ENCODE measurements around the gene CDK19.
"Not testable (repeated sequence)": the region's sequence is repeated elsewhere in the genome, so short reads cannot be mapped to it uniquely, and the experiment has no call there.

Gene CDK19

GRCh38 chr6:110815411-110816409, at the start of gene CDK19:
Gene CDK19 (minus strand): TSS chr6:110815469. CDS start chr6:110815136, 333 bp downstream.
- FAIRE-seq, result peak; percentile 93

GRCh38 chr6:110864824-110865223, 49.6 kb upstream of the CDK19 start:
- no peak for DNase-seq (ENCODE audit: insufficient read length, low spot score)
- no peak for TF ChIP-seq POLR2A (IDR thresholded peaks at IDR 0.05; ENCODE audit: low read depth, low read length)
- FAIRE-seq, result no peak

More at GRCh38 chr6:110815411-110816409, at the start of gene CDK19:
- TF ChIP-seq POLR2A (IDR thresholded peaks at IDR 0.05; ENCODE audit: low read depth, low read length), result peak; percentile 65; the same call in 1 of the 2 replicates
- DNase-seq (ENCODE audit: insufficient read length, low spot score), result peak; percentile 77

DNA sequence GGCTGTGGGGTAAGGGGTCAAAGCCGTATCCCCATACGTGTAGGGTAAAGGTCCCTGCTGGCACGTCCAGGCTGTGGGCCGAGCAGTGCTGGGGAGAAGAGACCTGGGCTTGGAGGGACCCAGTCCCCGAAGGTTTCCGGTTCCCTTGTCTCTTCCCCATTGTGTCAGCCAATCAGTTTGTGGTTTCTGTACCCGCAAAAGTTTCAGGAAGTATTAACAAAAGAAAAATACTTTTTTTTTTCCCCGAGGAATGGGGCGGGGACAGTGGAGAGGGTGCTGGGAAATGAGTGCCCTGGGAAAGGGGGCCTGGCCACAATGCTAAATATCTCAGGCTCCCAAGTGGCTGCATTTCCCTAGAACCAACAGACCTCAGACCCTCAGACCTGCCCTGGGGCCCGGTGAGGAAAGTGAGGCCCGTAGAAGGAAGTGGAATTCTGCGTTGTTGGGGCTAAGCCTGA, 44.1 kb upstream of the CDK19 start:
- DNase-seq (ENCODE audit: insufficient read length, low spot score) (no peak), FAIRE-seq (no peak)
- TF ChIP-seq POLR2A (IDR thresholded peaks at IDR 0.05; ENCODE audit: low read depth, low read length), result no peak

DNA sequence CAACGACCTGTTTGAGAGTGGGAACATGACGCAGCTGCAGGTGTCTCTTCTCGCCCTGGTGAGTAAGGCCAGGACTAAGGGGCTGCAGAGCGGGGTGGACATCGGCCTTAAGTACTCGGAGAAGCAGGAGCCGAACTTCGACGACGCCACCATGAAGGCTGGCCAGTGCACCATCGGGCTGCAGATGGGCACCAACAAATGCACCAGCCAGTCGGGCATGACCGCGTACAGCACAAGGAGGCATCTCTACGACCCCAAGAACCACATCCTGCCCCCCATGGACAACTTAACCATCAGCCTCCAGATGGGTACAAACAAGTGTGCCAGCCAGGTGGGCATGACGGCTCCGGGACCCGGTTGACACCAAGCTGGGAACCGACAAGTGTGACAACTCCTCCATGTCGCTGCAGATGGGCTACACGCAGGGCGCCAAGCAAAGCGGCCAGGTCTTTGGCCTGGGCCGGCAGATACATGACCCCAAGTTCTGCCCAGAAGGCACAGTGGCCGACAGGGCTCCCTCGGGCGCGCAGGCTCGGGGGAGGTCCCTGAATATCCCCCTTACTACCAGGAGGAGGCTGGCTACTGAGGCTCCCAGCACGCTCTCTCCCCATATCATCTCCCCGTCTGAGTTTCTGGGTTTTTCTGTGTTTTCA, 43.4 kb upstream of the CDK19 start:
- DNase-seq (ENCODE audit: insufficient read length, low spot score) (no peak), FAIRE-seq (no peak)
- no peak for TF ChIP-seq POLR2A (IDR thresholded peaks at IDR 0.05; ENCODE audit: low read depth, low read length)

DNA sequence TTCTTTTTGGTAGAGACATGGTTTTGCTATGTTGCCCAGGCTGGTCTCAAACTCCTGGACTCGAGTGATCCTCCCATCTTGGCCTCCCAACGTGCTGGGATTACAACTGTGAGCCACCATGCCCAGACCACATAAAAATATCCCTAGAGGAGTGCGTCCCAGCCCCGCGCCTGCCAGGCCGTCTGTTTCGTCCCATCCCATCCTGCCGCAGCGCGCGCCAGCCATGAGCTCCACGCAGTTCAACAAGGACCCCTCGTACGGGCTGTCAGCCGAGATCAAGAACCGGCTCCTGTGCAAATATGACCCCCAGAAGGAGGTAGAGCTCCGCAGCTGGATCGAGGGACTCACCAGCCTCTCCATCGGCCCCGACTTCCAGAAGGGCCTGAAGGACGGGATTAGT, 42.7 kb upstream of the CDK19 start:
- no peak for FAIRE-seq
- no peak for DNase-seq (ENCODE audit: insufficient read length, low spot score)
- TF ChIP-seq POLR2A (IDR thresholded peaks at IDR 0.05; ENCODE audit: low read depth, low read length), result no peak

DNA sequence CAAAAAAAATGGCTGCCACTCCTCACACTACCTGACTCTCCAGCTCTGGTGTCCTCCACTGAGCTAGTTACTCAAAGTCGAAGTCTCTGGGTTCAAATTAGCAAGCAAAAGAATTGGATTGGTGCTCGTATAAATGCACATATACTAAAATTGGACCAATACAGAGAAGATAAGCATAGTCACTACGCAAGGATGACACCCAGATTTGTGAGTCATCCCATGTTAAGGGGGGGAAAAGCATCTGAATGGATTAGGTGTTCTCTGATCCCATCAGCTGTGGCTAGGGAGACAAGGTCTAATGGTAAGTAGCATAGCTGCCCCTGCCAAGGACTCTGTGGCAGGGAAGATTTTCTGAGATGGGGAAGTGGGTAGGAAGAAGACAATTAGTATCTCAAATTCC, 41.0 kb upstream of the CDK19 start:
- no peak for FAIRE-seq
- DNase-seq (ENCODE audit: insufficient read length, low spot score), result no peak
- TF ChIP-seq POLR2A (IDR thresholded peaks at IDR 0.05; ENCODE audit: low read depth, low read length), result no peak

GRCh38 chr6:110853754-110854477, 38.6 kb upstream of the CDK19 start:
- DNase-seq (ENCODE audit: insufficient read length, low spot score) (no peak), FAIRE-seq (no peak)
- TF ChIP-seq POLR2A (IDR thresholded peaks at IDR 0.05; ENCODE audit: low read depth, low read length), result no peak

DNA sequence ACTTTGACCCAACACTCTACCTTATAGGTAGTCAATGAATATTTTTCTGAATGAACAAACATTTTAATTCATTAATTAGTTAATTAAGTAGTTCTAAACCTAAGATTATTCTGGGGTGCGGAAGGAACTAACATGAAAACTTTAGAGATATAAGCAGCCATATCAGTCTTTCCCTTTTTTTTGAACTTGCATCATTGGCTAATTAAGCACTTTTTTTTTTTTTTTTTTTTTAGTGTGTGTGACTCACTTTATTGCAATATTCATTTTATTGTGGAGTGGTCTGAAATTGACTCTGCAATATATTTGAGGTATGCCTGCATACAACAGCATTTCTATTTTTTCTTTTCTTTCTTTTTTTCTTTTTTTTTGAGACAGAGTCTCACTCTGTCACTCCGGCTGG, 37.5 kb upstream of the CDK19 start:
- FAIRE-seq, result no peak
- TF ChIP-seq POLR2A (IDR thresholded peaks at IDR 0.05; ENCODE audit: low read depth, low read length), result no peak

DNA sequence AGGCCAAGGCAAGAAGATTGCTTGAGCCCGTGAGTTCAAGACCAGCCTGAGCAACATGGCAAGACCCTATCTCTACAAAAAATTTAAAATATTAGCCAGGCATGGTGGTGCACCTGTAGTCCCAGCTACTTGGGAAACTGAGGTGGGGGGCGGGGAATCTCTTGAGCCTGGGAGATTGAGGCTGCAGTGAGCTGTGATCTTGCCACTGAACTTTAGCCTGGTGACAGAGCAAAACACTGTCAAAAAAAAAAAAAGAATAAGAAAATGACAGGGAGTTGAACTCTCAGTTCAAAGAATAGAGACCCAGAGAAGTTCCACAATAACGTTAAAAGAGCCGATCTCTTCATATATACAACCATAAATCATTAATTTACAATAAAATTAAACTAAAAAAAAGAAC, 34.5 kb upstream of the CDK19 start:
- TF ChIP-seq POLR2A (IDR thresholded peaks at IDR 0.05; ENCODE audit: low read depth, low read length), result no peak
- no peak for FAIRE-seq

More for the DNA sequence above, 37.5 kb upstream of the CDK19 start:
- DNase-seq (ENCODE audit: insufficient read length, low spot score), result no peak

DNA sequence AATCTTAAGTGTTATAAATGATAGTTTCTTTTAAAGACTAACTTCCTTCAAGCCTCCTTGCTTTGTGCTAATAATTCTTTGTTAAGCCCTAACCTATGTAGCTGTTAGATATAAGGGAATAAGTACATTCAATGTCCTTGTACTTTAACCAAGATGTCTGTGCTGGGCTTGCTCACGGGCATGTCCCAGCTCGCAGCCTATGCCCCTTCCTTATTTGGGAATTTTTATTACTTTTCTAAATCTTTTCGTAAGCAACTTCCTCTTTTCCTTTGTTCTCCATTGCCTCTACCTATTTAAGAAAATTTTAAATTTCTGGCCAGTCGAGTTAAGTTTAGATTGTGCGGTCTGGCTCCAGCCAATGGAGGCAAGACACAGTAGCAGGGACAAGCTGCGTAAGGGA, 26.0 kb upstream of the CDK19 start:
- no peak for TF ChIP-seq POLR2A (IDR thresholded peaks at IDR 0.05; ENCODE audit: low read depth, low read length)
- DNase-seq (ENCODE audit: insufficient read length, low spot score), result no peak
- FAIRE-seq, result no peak

More for the DNA sequence above, 34.5 kb upstream of the CDK19 start:
- no peak for DNase-seq (ENCODE audit: insufficient read length, low spot score)

DNA sequence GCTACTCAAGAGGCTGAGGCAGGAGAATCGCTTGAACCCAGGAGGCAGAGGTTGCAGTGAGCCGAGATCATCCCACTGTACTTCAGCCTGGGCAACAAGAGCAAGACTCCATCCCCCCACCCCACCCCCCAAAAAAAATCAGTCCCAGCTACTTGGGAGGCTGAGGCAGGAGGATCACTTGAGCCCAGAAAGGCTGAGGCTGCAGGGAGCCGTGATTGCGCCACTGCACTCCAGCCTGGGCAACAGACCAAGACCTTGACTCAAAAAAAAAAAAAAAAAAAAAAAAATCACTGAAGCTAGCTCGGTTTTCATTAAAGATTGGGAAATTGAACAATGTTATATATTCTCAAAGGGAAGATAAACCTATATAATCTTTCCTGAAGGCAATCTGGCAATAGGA, 20.5 kb upstream of the CDK19 start:
- DNase-seq (ENCODE audit: insufficient read length, low spot score); FAIRE-seq: not testable (repeated sequence)

DNA sequence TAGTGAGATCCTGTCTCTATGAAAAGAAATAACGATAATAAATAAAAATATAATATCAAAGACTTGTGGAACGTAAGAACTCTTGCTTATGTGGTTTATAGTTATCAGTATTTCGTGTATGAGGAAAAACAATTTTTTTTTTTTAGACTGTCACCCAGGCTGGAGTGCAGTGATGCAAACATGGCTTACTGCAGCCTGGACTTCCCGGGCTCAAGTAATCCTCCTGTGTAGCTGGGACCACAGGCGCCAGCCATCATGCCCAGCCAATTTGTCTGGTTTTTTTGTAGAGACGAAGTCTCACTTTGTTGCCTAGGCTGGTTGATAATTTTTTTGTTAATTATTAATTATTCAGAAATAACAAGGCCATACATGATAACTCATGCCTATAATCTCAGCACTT, 18.6 kb upstream of the CDK19 start:
- TF ChIP-seq POLR2A (IDR thresholded peaks at IDR 0.05; ENCODE audit: low read depth, low read length), result no peak
- DNase-seq (ENCODE audit: insufficient read length, low spot score) (no peak), FAIRE-seq (no peak)

DNA sequence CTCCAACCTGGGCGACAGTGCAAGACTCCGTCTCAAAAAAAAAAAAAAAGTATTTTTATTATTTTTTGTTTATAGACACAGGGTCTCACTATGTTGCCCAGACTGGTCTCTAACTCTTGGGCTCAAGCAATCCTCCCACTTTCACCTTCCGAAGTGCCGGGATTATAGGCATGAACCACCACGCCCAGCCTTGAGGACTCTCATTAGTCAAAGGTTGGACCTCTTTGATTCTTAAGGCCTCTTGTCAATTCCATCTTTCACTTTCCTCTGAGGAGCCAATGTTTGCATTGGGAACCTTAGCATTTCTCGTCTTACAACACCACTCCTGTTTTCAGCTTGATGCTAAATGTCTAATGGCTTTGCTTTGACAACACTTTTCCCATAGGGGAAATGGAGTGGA, 16.1 kb upstream of the CDK19 start:
- no peak for DNase-seq (ENCODE audit: insufficient read length, low spot score)
- no peak for TF ChIP-seq POLR2A (IDR thresholded peaks at IDR 0.05; ENCODE audit: low read depth, low read length)
- no peak for FAIRE-seq

DNA sequence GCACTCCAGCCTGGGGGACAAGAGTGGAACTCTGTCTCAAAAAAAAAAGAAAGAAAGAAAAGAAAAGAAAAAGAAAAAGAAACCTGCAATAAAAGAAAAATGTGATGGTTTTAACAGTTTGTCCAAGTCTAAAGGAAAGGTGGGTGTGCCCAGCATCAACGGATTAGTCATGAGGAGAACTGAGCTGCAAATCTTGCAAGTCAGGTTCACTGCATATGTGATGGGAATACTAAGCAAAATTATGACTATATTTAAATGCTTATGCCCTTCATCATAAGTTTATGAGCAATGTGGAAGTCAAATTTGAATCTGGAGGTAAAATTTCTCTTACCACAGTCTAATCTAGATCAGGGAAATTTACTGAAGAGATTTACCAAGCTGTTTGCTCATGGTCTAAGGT, 13.1 kb upstream of the CDK19 start:
- peak; percentile 50 for FAIRE-seq
- DNase-seq (ENCODE audit: insufficient read length, low spot score), result peak; percentile 26
- TF ChIP-seq POLR2A (IDR thresholded peaks at IDR 0.05; ENCODE audit: low read depth, low read length), result no peak
